Measurements from ENCODE around the gene VWA2.

Gene VWA2

GRCh38 chr10:114283091-114283490 lies 44.0 kb downstream of the VWA2 start:
- no peak for ATAC-seq
- no peak for TF ChIP-seq ZFP30 (CRISPR knock-in tag; IDR thresholded peaks at IDR 0.05)
- TF ChIP-seq CREB5 (CRISPR knock-in tag; IDR thresholded peaks at IDR 0.05; ENCODE audit: low read depth): no peak

GRCh38 chr10:114283535-114284234 lies 44.6 kb downstream of the VWA2 start:
- ATAC-seq: no peak

GRCh38 chr10:114284346-114285071 lies 45.5 kb downstream of the VWA2 start:
- ATAC-seq: no peak; the same call in 2 of the 3 replicates
- no peak for TF ChIP-seq ZNF565 (CRISPR knock-in tag; conservative IDR thresholded peaks at IDR 0.05; ENCODE audit: low read depth)
- no peak for TF ChIP-seq TSHZ2 (CRISPR knock-in tag; IDR thresholded peaks at IDR 0.05)

More at GRCh38 chr10:114283535-114284234, 44.6 kb downstream of the VWA2 start:
- TF ChIP-seq BACH2 (CRISPR knock-in tag; IDR thresholded peaks at IDR 0.05; ENCODE audit: borderline replicate concordance): no peak
- no peak for TF ChIP-seq ZNF565 (CRISPR knock-in tag; conservative IDR thresholded peaks at IDR 0.05; ENCODE audit: low read depth)
- no peak for TF ChIP-seq ZC3H10 (CRISPR knock-in tag; IDR thresholded peaks at IDR 0.05)
- no peak for TF ChIP-seq ZNF70 (CRISPR knock-in tag; IDR thresholded peaks at IDR 0.05)
- no peak for TF ChIP-seq ARNTL (CRISPR knock-in tag; IDR thresholded peaks at IDR 0.05; ENCODE audit: borderline replicate concordance, low read depth)
- TF ChIP-seq OSR1 (CRISPR knock-in tag; IDR thresholded peaks at IDR 0.05): no peak
- TF ChIP-seq TSHZ2 (CRISPR knock-in tag; IDR thresholded peaks at IDR 0.05): no peak
- no peak for TF ChIP-seq PPARA (CRISPR knock-in tag; IDR thresholded peaks at IDR 0.05; ENCODE audit: borderline replicate concordance)
- no peak for TF ChIP-seq ZFP3 (CRISPR knock-in tag; IDR thresholded peaks at IDR 0.05)

- TF ChIP-seq TOX (CRISPR knock-in tag; IDR thresholded peaks at IDR 0.05; ENCODE audit: borderline replicate concordance): no peak
- no peak for TF ChIP-seq ESRRG (CRISPR knock-in tag; IDR thresholded peaks at IDR 0.05)
- no peak for TF ChIP-seq POU6F1 (CRISPR knock-in tag; IDR thresholded peaks at IDR 0.05; ENCODE audit: borderline replicate concordance, low read depth)
- no peak for TF ChIP-seq ZC3H10 (CRISPR knock-in tag; IDR thresholded peaks at IDR 0.05)
- TF ChIP-seq TCF4 (CRISPR knock-in tag; IDR thresholded peaks at IDR 0.05; ENCODE audit: borderline replicate concordance): no peak
- TF ChIP-seq OSR1 (CRISPR knock-in tag; IDR thresholded peaks at IDR 0.05): no peak
- no peak for ATAC-seq
Observed at GRCh38 chr10:114285961-114286441, 46.9 kb downstream of the VWA2 start.

- no peak for TF ChIP-seq CSRNP3 (CRISPR knock-in tag; IDR thresholded peaks at IDR 0.05)
- no peak for TF ChIP-seq CREB5 (CRISPR knock-in tag; IDR thresholded peaks at IDR 0.05; ENCODE audit: low read depth)
- TF ChIP-seq ZNF70 (CRISPR knock-in tag; IDR thresholded peaks at IDR 0.05): no peak
- no peak for TF ChIP-seq OSR1 (CRISPR knock-in tag; IDR thresholded peaks at IDR 0.05)
- no peak for TF ChIP-seq PPARA (CRISPR knock-in tag; IDR thresholded peaks at IDR 0.05; ENCODE audit: borderline replicate concordance)
- no peak for TF ChIP-seq ARNTL (CRISPR knock-in tag; IDR thresholded peaks at IDR 0.05; ENCODE audit: borderline replicate concordance, low read depth)
- TF ChIP-seq POU6F1 (CRISPR knock-in tag; IDR thresholded peaks at IDR 0.05; ENCODE audit: borderline replicate concordance, low read depth): no peak
- no peak for TF ChIP-seq ESRRG (CRISPR knock-in tag; IDR thresholded peaks at IDR 0.05)
- TF ChIP-seq ZNF8 (CRISPR knock-in tag; IDR thresholded peaks at IDR 0.05): no peak
- TF ChIP-seq SNAI2 (CRISPR knock-in tag; IDR thresholded peaks at IDR 0.05): no peak
- no peak for ATAC-seq
Observed at GRCh38 chr10:114286921-114287320, 47.9 kb downstream of the VWA2 start.

All from SK-N-SH treated with all-trans-retinoic acid at 6 μM for 48 hours (cell line).